GM12891 (cell line): ENCODE results near the gene EVI5.

Experiments
- PAX5 ChIP-seq: IDR thresholded peaks from 2 replicates; pipeline ENCODE4 v1.6.1; 2011; ENCODE audit warnings: low read length, moderate library complexity, mild to moderate bottlenecking; ENCODE audit not compliant: insufficient read depth, severe bottlenecking
- POLR2A ChIP-seq: IDR thresholded peaks from 2 replicates; pipeline ENCODE4 v1.6.1; 2011; ENCODE audit warnings: low read depth, low read length, control low read depth
- POLR2AphosphoS5 ChIP-seq: IDR thresholded peaks from 2 replicates; pipeline ENCODE4 v1.6.1; 2011; ENCODE audit warnings: low read depth, low read length, control low read depth
- POU2F2 ChIP-seq: IDR thresholded peaks from 2 replicates; pipeline ENCODE4 v1.6.1; 2011; ENCODE audit warnings: low read depth, mild to moderate bottlenecking, control low read depth, low read length, moderate library complexity
- SPI1 ChIP-seq: IDR thresholded peaks from 2 replicates; pipeline ENCODE4 v1.6.1; 2011; ENCODE audit warnings: low read depth, low read length, control low read depth
- TAF1 ChIP-seq: IDR thresholded peaks from 2 replicates; pipeline ENCODE4 v1.6.1; 2011; ENCODE audit warnings: low read depth, low read length, control low read depth

- TF ChIP-seq POLR2A = no peak
- TF ChIP-seq POLR2AphosphoS5 = no peak
- no peak for TF ChIP-seq TAF1
- TF ChIP-seq POU2F2 = no peak
- TF ChIP-seq PAX5 = no peak
- no peak for TF ChIP-seq SPI1
Observed at GRCh38 chr1:92748138-92748537, 36.8 kb downstream of the EVI5 start.
